Stimulated activated CD8-positive, alpha-beta memory T cell treated with anti-CD3 and anti-CD28 coated beads, Interleukin-12 subunit alpha, Interleukin-12 subunit beta, amount 100 ng/mL, for 4 hours (primary cell): Measurements from ENCODE around the gene HAND2.

Experiments used
- DNase-seq: peaks from one replicate; pipeline ENCODE4 v3.0.0-alpha.2; 2020; ENCODE audit warnings: low read depth

Gene HAND2

GRCh38 chr4:173502282-173502681 lies 27.7 kb downstream of the HAND2 start:
- DNase-seq, result no peak

- no peak for DNase-seq
Measured at GRCh38 chr4:173501592-173502150, 28.4 kb downstream of the HAND2 start.

- no peak for DNase-seq
Measured at GRCh38 chr4:173500841-173501591, 29.0 kb downstream of the HAND2 start.

DNA sequence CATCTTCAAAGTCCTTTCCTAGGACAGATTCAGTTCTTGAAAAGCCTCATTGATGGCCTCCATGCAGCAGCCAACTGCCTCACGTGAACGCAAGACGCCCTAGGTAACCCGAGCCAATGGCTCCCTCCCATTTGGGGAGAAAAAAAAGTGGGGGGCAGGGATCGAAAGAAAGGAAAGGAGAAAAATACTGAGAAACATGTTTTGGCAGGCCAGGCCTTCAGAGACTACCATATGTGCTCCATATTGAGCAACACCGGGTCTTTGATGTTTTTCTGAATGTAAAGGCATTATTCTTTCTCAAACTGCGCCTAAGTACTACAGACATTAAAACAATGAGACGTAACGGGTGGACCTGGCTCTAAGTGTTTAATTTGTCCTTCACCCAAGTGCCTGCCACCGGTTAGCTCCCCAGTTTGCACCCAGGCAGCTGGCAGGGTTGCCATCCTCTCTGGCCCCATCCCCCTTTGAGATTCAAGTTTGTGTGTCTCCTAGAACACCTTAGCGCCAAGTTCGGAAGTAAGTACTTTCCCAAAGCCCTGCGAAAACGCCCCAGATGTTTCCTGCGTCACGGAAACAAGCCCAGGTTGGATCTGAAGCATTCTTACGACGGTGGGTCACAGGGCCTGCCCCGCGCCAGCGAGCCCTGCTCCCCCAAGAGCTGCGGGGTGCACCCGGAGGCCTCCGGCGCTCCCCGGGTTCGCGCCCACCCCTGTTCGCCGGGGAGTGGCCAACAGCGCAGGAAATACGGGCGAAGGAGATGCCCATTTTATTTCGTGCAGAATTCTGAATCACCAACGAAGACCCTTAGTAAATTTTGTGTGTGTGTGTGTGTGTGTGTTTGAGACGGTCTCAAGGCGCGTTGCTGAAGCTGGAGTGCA lies 30.1 kb downstream of the HAND2 start:
- no peak for DNase-seq

DNA sequence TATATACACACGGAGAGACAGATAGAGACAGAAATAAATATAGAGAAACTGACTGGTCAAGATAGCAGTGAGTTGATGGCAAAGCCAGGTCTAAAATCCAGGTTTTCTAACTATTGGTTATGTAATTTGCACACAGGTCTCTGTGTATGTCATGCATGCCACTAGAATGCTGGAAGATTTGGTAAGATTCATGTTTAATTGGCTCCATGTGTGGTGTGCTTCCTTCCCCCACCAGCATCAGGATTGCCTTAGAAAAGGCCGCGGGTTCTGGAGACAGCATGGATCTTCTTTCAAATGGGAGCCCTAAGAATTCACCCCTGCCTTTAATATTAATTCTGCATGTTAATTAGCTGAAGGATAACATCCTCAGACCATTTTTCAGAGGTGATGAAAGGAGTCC lies 31.3 kb downstream of the HAND2 start:
- DNase-seq, result no peak

- DNase-seq, result no peak
Measured at GRCh38 chr4:173498023-173498422, 32.0 kb downstream of the HAND2 start.

- no peak for DNase-seq
Measured at GRCh38 chr4:173494013-173494970, 35.7 kb downstream of the HAND2 start.

DNA sequence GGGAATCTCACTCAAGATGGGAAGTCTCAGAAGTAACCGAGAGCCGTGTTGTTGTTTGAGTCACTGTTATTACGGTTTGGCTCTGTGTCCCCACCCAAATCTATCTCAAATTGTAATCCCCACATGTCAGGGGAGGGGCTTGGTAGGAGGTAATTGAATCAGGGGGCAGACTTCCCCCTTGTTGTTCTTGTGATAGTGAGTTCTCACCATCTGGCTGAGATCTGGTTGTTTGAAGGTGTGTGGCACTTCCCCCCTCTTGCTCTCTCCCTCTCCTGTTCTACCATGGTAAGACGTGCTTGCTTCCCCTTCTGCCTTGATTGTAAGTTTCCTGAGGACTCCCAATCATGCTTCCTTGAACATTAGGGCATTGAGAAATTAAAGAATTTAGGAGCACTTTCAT lies 37.0 kb downstream of the HAND2 start:
- no peak for DNase-seq

DNA sequence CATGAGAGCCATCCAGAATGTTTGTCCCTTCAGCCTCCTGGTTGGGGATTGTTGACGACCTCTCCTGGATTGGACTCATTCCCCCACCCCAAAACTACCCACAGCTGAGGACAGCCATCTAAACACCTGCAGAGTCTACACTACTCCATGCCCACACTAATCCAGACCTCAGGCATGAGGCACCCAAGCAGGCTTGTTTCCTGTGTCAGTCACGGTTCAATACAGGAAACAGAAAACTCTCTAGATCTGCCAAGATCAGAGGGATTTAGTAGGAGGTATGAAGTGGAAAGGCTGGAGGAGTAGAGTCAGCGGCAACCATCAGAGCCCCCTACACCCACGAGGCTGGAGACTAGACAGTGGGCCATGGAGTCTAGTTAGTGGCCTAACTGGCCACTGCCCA lies 37.7 kb downstream of the HAND2 start:
- DNase-seq, result no peak

- no peak for DNase-seq
Measured at GRCh38 chr4:173490817-173491528, 39.1 kb downstream of the HAND2 start.

GRCh38 chr4:173490256-173490655 lies 39.8 kb downstream of the HAND2 start:
- no peak for DNase-seq

DNA sequence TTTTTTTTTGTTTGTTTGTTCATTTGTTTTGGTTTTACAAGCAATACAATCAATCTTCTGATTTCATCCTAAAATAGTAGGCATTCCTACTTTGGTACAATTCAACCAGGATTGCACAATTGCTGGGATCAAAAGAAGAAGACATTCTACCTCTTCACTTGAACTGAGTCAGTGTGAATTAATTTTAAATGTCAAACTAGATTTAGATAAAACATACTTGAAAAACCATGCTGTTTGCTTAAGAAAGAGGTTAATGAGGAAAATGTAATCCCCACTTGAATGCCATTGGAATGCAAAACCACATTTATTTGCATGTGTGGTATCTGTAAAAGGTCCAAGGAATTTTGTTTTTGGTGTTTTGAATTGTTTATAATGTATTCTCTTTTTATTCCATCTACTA lies 40.5 kb downstream of the HAND2 start:
- no peak for DNase-seq

DNA sequence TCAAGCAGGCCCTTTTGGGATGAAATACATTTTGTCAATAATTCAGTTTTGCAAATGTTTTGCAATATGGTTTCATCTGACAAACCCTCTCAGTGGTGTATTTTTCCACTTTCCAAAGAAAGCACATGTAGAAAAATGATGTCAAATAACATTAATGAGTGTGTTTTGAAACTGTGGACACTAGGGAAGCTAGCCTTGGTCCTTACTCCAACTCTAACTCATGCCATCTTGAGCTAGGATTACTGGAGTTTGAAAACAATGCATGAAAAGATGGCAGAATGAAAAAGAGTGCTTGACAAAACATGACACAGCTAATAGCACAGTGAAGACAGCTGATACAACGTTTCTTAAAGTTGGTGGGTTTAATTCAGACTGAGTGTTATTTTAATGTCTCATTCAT lies 41.4 kb downstream of the HAND2 start:
- no peak for DNase-seq

GRCh38 chr4:173488074-173488473 lies 42.0 kb downstream of the HAND2 start:
- DNase-seq, result no peak

GRCh38 chr4:173486714-173487392 lies 43.2 kb downstream of the HAND2 start:
- DNase-seq, result no peak

DNA sequence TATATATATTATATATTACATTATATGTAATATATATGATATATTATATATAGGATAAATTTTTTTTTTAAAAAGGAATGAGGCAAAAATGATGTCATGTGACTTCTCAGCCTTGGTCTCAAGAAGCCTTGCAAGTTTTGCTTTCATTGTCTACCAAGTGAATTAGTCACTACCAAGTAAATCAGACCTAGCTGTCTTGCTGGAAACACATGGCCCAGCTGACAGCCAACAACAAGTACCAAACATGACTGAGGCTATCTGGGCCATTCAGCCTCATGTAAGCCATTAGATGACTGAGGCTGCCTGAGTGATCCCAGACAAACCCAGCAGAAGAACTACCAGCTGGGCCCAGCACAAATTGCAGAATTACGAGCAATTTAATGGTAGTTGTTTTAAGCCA lies 44.9 kb downstream of the HAND2 start:
- no peak for DNase-seq

DNA sequence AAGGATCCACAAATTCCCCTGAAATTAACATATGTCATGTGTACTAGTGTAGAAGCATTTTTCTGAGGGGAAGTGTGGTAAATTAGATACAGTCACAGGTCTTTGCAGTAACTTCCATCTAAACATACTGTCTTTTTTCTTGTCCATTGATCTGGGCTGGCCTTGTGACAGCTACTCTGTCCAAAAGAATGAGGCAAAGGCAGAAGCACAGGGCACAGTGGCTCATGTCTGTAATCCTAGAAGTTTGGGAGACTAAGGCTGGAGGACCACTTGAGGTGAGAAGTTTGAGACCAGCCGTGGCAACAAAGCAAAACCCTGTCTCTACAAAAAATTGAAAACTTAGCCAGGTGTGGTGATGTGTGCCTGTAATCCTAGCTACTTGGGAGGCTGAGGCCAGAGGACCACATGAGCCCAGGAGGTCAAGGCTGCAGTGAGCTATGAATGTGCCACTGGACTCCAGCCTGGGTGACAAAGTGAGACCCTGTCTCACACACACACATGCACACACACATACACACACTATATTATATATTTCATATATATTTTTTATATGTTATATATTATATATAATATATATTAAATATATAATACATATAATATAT lies 47.6 kb downstream of the HAND2 start:
- no peak for DNase-seq

DNA sequence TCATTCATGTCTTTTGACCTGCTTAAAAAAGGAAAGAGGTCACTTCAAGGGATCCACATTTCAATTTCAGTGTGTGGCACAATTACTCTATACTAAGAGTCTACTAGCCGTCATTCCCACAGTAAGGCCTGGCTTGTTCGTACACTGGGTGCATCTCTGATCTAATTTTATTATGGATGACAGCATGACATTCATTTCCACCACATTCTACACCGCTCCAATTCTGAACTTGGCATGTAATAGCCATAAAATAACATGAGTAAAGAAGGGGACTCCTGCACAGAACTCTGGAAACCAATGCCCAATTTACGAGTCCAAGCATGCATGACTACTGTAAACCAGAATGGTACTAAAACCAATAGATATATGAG lies 51.1 kb downstream of the HAND2 start:
- DNase-seq, result no peak

GRCh38 chr4:173478201-173478912 lies 51.7 kb downstream of the HAND2 start:
- no peak for DNase-seq

DNA sequence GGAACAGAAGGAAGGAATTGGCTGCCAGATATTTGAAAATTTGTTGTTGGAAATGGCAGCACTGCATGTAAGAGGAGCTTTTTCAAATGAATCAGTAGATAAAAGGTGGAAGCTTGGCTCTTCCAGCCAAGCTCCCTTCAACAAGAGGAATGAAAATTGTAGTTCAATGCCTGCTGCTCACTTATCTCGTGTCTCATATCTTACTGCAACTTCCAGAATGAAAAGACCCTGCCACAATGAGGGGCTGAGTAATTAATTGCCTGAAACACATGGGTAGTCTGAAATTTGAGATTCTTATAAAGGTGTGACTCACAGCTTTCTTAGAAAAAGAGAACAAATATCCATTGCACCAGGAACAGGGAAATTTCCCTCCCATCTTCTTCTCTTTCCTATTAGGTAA lies 53.0 kb downstream of the HAND2 start:
- DNase-seq, result no peak
